ENCODE measurements around the gene NCLN.
A peak's percentile ranks its signal among the peaks of the same experiment; 100 is the strongest.
"Not testable (repeated sequence)": the region's sequence is repeated elsewhere in the genome, so short reads cannot be mapped to it uniquely, and the experiment has no call there.

NCLN gene

GRCh38 chr19:3154957-3155736, 30.6 kb upstream of the NCLN start:
- DNase-seq (ENCODE audit: low read depth) = peak; percentile 60

GRCh38 chr19:3157096-3157845, 28.5 kb upstream of the NCLN start:
- no peak for DNase-seq (ENCODE audit: low read depth)

GRCh38 chr19:3159565-3159964, 26.2 kb upstream of the NCLN start:
- no peak for DNase-seq (ENCODE audit: low read depth)

- DNase-seq (ENCODE audit: low read depth) = no peak
These were observed 25.5 kb upstream of the NCLN start for GRCh38 chr19:3160219-3160618.

- DNase-seq (ENCODE audit: low read depth) = no peak
These were observed 24.3 kb upstream of the NCLN start for GRCh38 chr19:3161453-3161852.

GRCh38 chr19:3162418-3163229, 23.1 kb upstream of the NCLN start:
- no peak for DNase-seq (ENCODE audit: low read depth)

GRCh38 chr19:3163230-3163886, 22.4 kb upstream of the NCLN start:
- DNase-seq (ENCODE audit: low read depth) = peak; percentile 64

GRCh38 chr19:3163943-3164342, 21.8 kb upstream of the NCLN start:
- no peak for DNase-seq (ENCODE audit: low read depth)

GRCh38 chr19:3167533-3168272, 18.0 kb upstream of the NCLN start:
- no peak for DNase-seq (ENCODE audit: low read depth)

GRCh38 chr19:3171894-3172672, 13.6 kb upstream of the NCLN start:
- DNase-seq (ENCODE audit: low read depth) = no peak

GRCh38 chr19:3172673-3173000, 13.1 kb upstream of the NCLN start:
- DNase-seq (ENCODE audit: low read depth) = not testable (repeated sequence)

GRCh38 chr19:3175781-3176714, 9.7 kb upstream of the NCLN start:
- no peak for DNase-seq (ENCODE audit: low read depth)

GRCh38 chr19:3176715-3177501, 8.8 kb upstream of the NCLN start:
- peak; percentile 64 for DNase-seq (ENCODE audit: low read depth)

GRCh38 chr19:3178377-3178972, 7.3 kb upstream of the NCLN start, which contains the start of gene S1PR4:
TSS of gene S1PR4 (plus strand) at chr19:3178769. CDS start at chr19:3178793, 24 bp downstream.
- peak; percentile 51 for DNase-seq (ENCODE audit: low read depth)

GRCh38 chr19:3178973-3179738, 6.6 kb upstream of the NCLN start:
- no peak for DNase-seq (ENCODE audit: low read depth)

- no peak for DNase-seq (ENCODE audit: low read depth)
These were observed 5.9 kb upstream of the NCLN start for GRCh38 chr19:3179739-3180293.

All from stimulated activated CD8-positive, alpha-beta memory T cell treated with anti-CD3 and anti-CD28 coated beads, Interleukin-12 subunit alpha, Interleukin-12 subunit beta, amount 100 ng/mL, for 1 hour (primary cell).